ENCODE results near the gene TBL3.

TBL3 gene

GRCh38 chr16:1972490-1972877, 631 bp downstream of the TBL3 start:
- H3K27me3 ChIP-seq (ENCODE audit: control insufficient read depth, insufficient read depth, low read length), result no peaks in the 10 kb centered on the region
- peak overlapping the region; percentile 100 for H3K4me2 ChIP-seq (ENCODE audit: low read length)
- H3K27ac ChIP-seq, result no peak overlapping the region
- peaks cover 2% of the 10 kb centered on the region for H3K4me1 ChIP-seq
- peak overlapping the region; percentile 91 for H3K9ac ChIP-seq
- H3K36me3 ChIP-seq (ENCODE audit: control insufficient read depth, insufficient read depth, low read length), result no peaks in the 10 kb centered on the region
- H3K9me3 ChIP-seq (ENCODE audit: control insufficient read depth, low read length), result no peaks in the 10 kb centered on the region
- peak overlapping the region; percentile 100 for H2AFZ ChIP-seq
- no peak for TF ChIP-seq CTCF (IDR thresholded peaks at IDR 0.05)
- peaks cover 9% of the 10 kb centered on the region for H3K79me2 ChIP-seq
- H3K4me3 ChIP-seq (ENCODE audit: low read depth, low read length), result peak overlapping the region; percentile 98

DNA sequence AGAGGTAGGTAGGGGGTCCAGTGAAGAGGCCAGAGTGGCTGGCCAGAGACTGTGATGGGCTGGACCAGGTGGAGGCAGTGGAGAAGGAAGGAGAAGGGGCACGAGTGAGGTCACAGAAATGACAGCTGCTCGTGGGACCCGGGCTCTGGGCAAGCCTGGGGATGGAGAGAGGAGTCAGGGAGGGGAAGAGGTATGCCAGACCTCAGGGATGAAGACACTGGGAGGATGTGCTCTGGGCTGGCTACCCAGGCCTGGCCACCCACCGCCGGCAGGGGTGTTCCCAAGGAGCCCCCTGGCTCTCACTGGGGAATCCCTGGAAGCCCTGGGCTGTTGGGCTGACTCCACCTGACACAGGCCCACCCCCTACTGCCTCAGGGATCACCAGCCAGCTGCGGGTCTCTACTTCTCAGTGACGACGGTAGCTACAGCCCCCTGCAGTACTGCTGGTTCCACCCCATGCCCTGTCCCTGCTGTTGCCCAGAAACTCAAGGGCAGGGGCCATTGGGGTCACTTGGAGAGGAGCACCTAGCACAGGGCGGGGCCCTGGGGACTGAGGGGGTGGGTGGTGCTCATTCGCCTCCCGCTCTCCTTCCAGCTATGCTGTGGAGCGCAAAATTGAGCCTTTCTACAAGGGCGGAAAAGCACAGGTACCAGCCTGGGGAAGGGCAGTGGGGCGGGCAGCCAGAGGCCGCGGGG, 1.8 kb downstream of the TBL3 start:
- H3K4me3 ChIP-seq (ENCODE audit: low read depth, low read length), result no peak overlapping the region
- no peak overlapping the region for H3K4me2 ChIP-seq (ENCODE audit: low read length)
- no peak overlapping the region for H3K9ac ChIP-seq
- peaks cover 9% of the 10 kb centered on the region for H3K79me2 ChIP-seq
- no peaks in the 10 kb centered on the region for H3K27me3 ChIP-seq (ENCODE audit: control insufficient read depth, insufficient read depth, low read length)
- peaks cover 2% of the 10 kb centered on the region for H3K4me1 ChIP-seq
- H3K9me3 ChIP-seq (ENCODE audit: control insufficient read depth, low read length), result no peaks in the 10 kb centered on the region
- TF ChIP-seq CTCF (IDR thresholded peaks at IDR 0.05), result no peak
- H3K36me3 ChIP-seq (ENCODE audit: control insufficient read depth, insufficient read depth, low read length), result no peaks in the 10 kb centered on the region
- no peak overlapping the region for H3K27ac ChIP-seq
- no peak overlapping the region for H2AFZ ChIP-seq

- Histone ChIP-seq H3K9me3 (ENCODE audit: control insufficient read depth, low read length) (no peaks in the 10 kb centered on the region), H3K36me3 (ENCODE audit: control insufficient read depth, insufficient read depth, low read length) (no peaks in the 10 kb centered on the region), H3K79me2 (peaks cover 9% of the 10 kb centered on the region), H3K4me1 (peaks cover 2% of the 10 kb centered on the region), H3K27ac (no peak overlapping the region), H3K4me3 (ENCODE audit: low read depth, low read length) (no peak overlapping the region), H3K4me2 (ENCODE audit: low read length) (no peak overlapping the region), H3K27me3 (ENCODE audit: control insufficient read depth, insufficient read depth, low read length) (no peaks in the 10 kb centered on the region), H2AFZ (no peak overlapping the region), H3K9ac (no peak overlapping the region)
- TF ChIP-seq CTCF (IDR thresholded peaks at IDR 0.05), result no peak
Observed at GRCh38 chr16:1974157-1975070, 2.6 kb downstream of the TBL3 start.

DNA sequence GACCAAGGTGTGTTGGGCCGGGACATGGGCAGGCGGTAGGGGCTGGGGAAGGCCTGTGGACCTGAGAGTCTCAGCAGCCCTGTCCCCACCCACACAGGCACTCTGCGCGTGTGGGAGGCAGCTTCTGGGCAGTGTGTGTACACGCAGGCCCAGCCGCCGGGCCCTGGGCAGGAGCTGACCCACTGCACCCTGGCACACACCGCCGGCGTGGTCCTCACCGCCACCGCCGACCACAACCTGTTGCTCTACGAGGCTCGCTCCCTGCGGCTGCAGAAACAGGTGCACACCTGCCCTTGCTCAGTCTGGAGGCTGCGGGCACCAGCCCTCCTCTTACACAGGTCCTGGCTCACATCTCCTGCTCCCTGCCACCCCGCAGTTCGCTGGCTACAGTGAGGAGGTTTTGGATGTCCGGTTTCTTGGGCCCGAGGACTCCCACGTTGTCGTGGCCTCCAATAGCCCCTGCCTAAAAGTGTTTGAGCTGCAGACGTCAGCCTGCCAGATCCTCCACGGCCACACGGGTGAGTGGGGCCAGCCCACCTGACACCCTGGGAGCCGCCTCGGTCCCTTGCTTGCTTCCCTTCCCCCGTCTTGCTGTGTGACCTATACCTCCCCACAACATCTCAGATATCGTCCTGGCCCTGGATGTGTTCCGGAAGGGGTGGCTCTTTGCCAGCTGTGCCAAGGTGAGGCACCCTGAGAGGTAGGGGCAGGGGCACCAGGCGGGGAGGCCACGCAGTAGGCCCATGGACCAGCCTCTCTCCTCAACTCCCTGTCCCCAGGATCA, 3.8 kb downstream of the TBL3 start:
- Histone ChIP-seq H3K4me2 (ENCODE audit: low read length) (no peak overlapping the region), H3K4me3 (ENCODE audit: low read depth, low read length) (no peak overlapping the region), H3K36me3 (ENCODE audit: control insufficient read depth, insufficient read depth, low read length) (no peaks in the 10 kb centered on the region), H3K4me1 (peaks cover 2% of the 10 kb centered on the region), H3K79me2 (peaks cover 9% of the 10 kb centered on the region), H3K9me3 (ENCODE audit: control insufficient read depth, low read length) (no peaks in the 10 kb centered on the region), H2AFZ (no peak overlapping the region), H3K27ac (no peak overlapping the region), H3K27me3 (ENCODE audit: control insufficient read depth, insufficient read depth, low read length) (no peaks in the 10 kb centered on the region), H3K9ac (no peak overlapping the region)
- no peak for TF ChIP-seq CTCF (IDR thresholded peaks at IDR 0.05)
